Brain microvascular endothelial cell (primary cell): ENCODE data around the gene EXD2.

ENCODE experiments used
- DNase-seq: peaks from one replicate; pipeline ENCODE4 v3.0.0-alpha.2; 2020
- H3K27ac ChIP-seq: fragments of 250-450 bp; sonication (Bioruptor Pico); 2 replicates; pipeline ENCODE4 v1.5.1; 2020; ENCODE audit warnings: mild to moderate bottlenecking, moderate library complexity
- H3K27me3 ChIP-seq: fragments of 250-450 bp; sonication (Bioruptor Pico); replicated peaks from 2 replicates; pipeline ENCODE4 v1.5.1; 2020; ENCODE audit warnings: mild to moderate bottlenecking
- H3K36me3 ChIP-seq: fragments of 250-450 bp; sonication (Bioruptor Pico); replicated peaks from 2 replicates; pipeline ENCODE4 v1.5.1; 2020; ENCODE audit warnings: mild to moderate bottlenecking
- H3K4me3 ChIP-seq: 2 replicates; pipeline ENCODE4 v1.5.1; 2011; ENCODE audit warnings: low read depth, mild to moderate bottlenecking, control low read depth, low read length, moderate library complexity
- in situ Hi-C: cut with HindIII; loops from 2 replicates; pipeline ENCODE4 v1.10.0; 2017; ENCODE audit warnings: low sequenced_read_pairs, low pct_ligation_motif_present
- TF ChIP-seq, protein P1 (sequence below): IDR thresholded peaks from 2 replicates; pipeline ENCODE4 v1.5.1; 2011; ENCODE audit warnings: low read depth, mild to moderate bottlenecking, moderate library complexity, low read length, control low read depth, inconsistent platforms; ENCODE audit errors: missing control alignments

The EXD2 gene

DNA sequence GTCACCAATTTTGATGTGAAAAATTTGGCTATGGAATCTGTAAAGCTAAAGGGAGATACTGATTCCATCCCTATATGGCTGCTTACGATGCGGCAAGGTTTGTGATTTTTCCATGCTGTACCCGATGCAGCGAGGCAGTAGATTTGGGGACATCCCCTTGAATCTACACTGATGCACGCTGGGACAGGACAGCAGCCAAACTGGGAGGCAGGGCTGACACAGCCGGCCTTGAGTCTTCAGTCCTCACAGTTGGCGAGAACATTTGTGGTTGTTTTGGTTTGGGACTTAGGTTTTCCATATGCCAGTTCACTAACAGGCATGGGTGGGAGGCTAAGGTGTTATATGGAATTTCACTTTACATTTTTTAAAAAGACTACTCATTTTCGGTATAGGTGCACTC is 72.5 kb downstream of the EXD2 start:
- H3K27ac ChIP-seq, result no peak overlapping the region
- no peaks in the 10 kb centered on the region for H3K36me3 ChIP-seq
- no peak overlapping the region for H3K4me3 ChIP-seq
- no peak for DNase-seq
- TF ChIP-seq, protein P1, sequence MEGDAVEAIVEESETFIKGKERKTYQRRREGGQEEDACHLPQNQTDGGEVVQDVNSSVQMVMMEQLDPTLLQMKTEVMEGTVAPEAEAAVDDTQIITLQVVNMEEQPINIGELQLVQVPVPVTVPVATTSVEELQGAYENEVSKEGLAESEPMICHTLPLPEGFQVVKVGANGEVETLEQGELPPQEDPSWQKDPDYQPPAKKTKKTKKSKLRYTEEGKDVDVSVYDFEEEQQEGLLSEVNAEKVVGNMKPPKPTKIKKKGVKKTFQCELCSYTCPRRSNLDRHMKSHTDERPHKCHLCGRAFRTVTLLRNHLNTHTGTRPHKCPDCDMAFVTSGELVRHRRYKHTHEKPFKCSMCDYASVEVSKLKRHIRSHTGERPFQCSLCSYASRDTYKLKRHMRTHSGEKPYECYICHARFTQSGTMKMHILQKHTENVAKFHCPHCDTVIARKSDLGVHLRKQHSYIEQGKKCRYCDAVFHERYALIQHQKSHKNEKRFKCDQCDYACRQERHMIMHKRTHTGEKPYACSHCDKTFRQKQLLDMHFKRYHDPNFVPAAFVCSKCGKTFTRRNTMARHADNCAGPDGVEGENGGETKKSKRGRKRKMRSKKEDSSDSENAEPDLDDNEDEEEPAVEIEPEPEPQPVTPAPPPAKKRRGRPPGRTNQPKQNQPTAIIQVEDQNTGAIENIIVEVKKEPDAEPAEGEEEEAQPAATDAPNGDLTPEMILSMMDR, result no peak
- H3K27me3 ChIP-seq, result no peaks in the 10 kb centered on the region
- in situ Hi-C loops, result no loop called here

DNA sequence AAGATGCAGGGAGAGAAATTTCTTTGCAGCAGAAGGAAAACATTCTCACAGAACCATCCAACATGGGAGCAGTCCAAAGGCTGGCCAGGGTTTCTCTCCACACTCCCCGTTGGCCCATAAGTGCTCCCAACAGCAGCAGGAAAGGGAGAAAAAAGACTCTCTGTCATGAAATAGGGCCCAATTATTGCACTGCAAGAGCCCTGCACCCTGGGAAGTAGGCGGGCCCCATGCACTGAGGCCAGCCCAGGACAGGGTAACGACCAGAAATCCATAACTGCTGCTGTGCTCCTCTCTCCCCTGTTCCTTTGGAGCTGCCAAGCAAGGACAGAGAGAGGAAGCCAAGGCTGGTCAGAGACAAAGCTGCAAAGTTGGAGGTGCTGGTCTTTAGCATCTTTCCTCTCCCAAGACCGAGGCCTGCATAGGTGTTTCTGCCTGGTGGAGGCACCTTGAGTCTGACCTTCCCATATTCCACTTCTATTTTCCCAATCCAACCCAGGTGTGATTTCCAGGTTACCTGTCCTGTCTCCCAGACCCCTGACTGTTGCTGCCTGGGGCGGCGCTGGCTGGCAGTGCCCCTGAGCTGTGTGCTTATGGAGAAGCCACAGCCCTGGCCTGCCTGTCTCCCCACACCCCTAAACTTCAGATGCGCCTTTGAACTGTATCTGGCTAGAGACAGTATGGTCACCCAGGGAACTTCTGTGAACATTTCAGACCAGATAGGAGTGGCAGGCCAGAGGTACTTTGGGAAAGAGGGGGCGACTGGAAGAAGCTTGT is 75.5 kb downstream of the EXD2 start:
- Histone ChIP-seq H3K36me3 (no peaks in the 10 kb centered on the region), H3K27me3 (no peaks in the 10 kb centered on the region), H3K27ac (no peak overlapping the region), H3K4me3 (no peak overlapping the region)
- TF ChIP-seq, protein P1, result no peak
- in situ Hi-C loops, result no loop called here
- DNase-seq, result no peak

DNA sequence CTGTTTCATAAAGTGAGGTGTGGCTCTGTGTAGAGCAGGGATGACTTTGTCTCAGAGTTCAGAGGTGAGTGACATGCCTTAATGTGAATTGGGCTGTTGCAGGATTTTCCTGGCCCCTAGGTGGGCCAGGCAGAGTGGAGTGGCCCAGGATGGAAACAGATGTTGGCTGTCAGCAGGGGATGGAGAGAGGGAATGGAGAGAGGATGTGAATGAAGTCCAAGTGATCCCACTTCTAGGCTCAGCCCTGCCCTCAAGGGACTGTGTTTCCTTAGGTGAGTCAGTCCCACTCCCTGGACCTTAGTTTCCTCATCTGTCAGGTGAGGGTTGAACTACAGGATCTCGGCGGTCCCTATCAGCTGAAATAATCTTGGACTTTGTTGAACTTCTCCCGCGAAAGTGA is 76.2 kb downstream of the EXD2 start:
- in situ Hi-C loops, result no loop called here
- no peaks in the 10 kb centered on the region for H3K27me3 ChIP-seq
- H3K27ac ChIP-seq, result no peak overlapping the region
- H3K4me3 ChIP-seq, result no peak overlapping the region
- H3K36me3 ChIP-seq, result no peaks in the 10 kb centered on the region
- TF ChIP-seq, protein P1, result no peak
- no peak for DNase-seq

DNA sequence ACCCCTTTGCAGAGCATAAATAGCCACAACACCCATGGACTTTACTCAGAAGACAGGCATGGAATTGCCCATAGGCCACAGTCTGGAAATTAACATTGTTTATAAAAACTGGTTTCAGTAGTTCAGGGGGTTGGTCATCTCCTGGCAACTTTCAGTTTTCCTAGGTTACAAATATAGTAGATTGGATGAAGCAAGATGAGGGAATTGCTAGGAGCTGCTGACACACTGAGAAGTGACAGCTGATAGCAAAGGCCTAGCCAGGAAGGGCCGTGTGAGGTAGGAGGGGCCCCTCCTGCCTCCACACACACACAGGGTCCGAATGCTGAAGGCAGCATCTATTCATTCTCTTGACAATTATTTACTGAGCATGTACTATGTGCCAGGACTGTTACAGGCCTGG is 76.9 kb downstream of the EXD2 start:
- in situ Hi-C loops, result no loop called here

DNA sequence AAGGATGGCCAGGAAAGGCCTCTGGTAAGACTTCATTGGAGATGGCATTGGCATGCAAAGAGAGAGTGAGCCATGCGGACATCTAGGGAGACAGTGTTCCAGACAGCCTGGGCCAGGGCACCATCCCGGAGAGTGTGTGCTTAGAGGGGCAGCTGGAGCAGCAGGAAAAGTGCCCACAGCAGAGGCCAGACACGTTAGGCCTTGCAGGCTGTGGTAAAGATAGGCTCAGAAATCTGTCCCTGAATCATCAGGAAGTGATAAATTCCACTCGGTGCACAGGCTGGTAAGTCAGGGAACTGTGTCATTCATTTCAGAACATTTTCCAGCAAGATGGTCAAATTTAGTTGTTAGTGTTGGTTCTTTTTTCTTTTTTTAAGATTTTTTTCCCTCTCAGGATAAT is 77.5 kb downstream of the EXD2 start:
- Histone ChIP-seq H3K4me3 (no peak overlapping the region), H3K27me3 (no peaks in the 10 kb centered on the region), H3K36me3 (no peaks in the 10 kb centered on the region), H3K27ac (peak overlapping the region; percentile 50)
- in situ Hi-C loops, result no loop called here
- TF ChIP-seq, protein P1, result no peak
- DNase-seq, result peak; percentile 64

More for the DNA sequence above, 76.9 kb downstream of the EXD2 start:
- H3K27ac ChIP-seq, result peak overlapping the region; percentile 50
- H3K27me3 ChIP-seq, result no peaks in the 10 kb centered on the region
- H3K36me3 ChIP-seq, result no peaks in the 10 kb centered on the region
- TF ChIP-seq, protein P1, result no peak
- peak; percentile 30 for DNase-seq
- no peak overlapping the region for H3K4me3 ChIP-seq

DNA sequence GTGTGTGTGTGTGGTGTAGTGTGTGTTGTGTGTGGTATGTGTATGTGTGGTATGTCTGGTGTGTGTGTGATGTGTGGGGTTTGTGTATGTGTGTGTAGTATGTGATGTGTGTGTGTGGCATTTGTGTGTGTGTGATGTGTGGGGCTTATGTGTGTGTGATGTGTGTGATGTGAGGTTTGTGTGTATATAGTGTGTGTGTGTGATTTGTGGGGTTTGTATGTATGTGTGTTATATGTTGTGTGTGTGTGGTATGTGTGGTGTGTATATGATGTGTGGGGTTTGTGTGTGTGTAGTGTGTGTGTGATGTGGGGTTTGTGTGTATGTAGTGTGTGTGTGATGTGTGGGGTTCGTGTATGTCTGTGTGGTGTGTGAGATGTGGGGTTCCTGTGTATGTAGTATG is 78.1 kb downstream of the EXD2 start:
- Histone ChIP-seq H3K36me3 (no peaks in the 10 kb centered on the region), H3K27ac (no peak overlapping the region), H3K4me3 (no peak overlapping the region), H3K27me3 (no peaks in the 10 kb centered on the region)
- in situ Hi-C loops, result no loop called here
- no peak for DNase-seq
- TF ChIP-seq, protein P1, result no peak
